ENCODE data around the gene CDON.
A peak's percentile ranks its signal among the peaks of the same experiment; 100 is the strongest.

CDON gene

GRCh38 chr11:125910226-125910849 lies 152.3 kb downstream of the CDON start:
- no peak overlapping the region for H3K4me3 ChIP-seq
- peak overlapping the region in 1 of 21 experiments; percentile 20 for H3K27ac ChIP-seq
